Measurements from ENCODE around the gene PACS1. TPM values are rescaled to one million over a fixed set of nuclear protein-coding genes. Genes with fewer than 3 reads are reported as not detected.

Gene PACS1
- total RNA-seq, 6 experiments from 2014 or later = 5.8 to 23.7 (median 12.5) TPM

DNA sequence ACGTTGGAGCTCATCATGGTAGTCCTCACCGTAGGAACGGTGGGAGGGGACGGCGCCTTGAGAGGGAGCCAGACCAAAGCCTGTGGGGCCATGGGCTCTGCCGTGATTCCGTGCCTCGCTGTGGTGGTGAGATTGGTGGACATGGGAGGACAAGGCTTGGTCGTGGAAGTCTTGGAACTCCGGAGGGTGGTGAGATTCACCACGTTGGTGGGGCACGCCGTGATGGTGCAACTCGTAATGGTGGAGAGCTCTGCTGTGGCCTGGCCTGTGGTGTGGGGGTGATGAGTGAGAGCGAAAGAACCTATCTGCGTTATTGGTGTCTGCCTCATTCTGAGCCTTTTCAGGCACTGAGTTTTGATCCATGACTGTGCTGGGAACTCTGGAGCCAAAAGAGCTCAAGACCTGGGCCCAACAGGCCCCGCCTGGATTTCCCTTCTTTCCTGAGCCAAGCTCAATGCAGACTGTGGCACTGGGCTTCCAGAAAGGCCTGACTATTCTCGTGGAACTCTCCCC is 44.0 kb upstream of the PACS1 start, which contains the start of gene CATSPER1:
Gene CATSPER1 (minus strand): TSS at position 463 of the 513 bp plus-strand sequence. CDS start 100 bp downstream, at position 363.
- DNase-seq (no peak), ATAC-seq (no peak)
- no peak for TF ChIP-seq POLR2A (IDR thresholded peaks at IDR 0.05)
- TF ChIP-seq, protein P1, sequence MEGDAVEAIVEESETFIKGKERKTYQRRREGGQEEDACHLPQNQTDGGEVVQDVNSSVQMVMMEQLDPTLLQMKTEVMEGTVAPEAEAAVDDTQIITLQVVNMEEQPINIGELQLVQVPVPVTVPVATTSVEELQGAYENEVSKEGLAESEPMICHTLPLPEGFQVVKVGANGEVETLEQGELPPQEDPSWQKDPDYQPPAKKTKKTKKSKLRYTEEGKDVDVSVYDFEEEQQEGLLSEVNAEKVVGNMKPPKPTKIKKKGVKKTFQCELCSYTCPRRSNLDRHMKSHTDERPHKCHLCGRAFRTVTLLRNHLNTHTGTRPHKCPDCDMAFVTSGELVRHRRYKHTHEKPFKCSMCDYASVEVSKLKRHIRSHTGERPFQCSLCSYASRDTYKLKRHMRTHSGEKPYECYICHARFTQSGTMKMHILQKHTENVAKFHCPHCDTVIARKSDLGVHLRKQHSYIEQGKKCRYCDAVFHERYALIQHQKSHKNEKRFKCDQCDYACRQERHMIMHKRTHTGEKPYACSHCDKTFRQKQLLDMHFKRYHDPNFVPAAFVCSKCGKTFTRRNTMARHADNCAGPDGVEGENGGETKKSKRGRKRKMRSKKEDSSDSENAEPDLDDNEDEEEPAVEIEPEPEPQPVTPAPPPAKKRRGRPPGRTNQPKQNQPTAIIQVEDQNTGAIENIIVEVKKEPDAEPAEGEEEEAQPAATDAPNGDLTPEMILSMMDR (IDR thresholded peaks at IDR 0.05) = no peak
- no peaks in the 10 kb centered on the region for H3K4me1 ChIP-seq
- no peaks in the 10 kb centered on the region for H3K36me3 ChIP-seq
- H3K9me3 ChIP-seq = no peaks in the 10 kb centered on the region
- intact Hi-C loops (cut with DNase I) = no loop called here
- H3K27ac ChIP-seq = no peak within 1 kb of the TSS
- no peak within 1 kb of the TSS for H3K4me3 ChIP-seq
- H3K27me3 ChIP-seq = no peaks in the 10 kb centered on the region
- WGBS (ENCODE audit: insufficient coverage, low coverage, low lambda C conversion rate, missing lambda C conversion rate) = 82% methylated on average over 8 of the region's 18 CpGs

DNA sequence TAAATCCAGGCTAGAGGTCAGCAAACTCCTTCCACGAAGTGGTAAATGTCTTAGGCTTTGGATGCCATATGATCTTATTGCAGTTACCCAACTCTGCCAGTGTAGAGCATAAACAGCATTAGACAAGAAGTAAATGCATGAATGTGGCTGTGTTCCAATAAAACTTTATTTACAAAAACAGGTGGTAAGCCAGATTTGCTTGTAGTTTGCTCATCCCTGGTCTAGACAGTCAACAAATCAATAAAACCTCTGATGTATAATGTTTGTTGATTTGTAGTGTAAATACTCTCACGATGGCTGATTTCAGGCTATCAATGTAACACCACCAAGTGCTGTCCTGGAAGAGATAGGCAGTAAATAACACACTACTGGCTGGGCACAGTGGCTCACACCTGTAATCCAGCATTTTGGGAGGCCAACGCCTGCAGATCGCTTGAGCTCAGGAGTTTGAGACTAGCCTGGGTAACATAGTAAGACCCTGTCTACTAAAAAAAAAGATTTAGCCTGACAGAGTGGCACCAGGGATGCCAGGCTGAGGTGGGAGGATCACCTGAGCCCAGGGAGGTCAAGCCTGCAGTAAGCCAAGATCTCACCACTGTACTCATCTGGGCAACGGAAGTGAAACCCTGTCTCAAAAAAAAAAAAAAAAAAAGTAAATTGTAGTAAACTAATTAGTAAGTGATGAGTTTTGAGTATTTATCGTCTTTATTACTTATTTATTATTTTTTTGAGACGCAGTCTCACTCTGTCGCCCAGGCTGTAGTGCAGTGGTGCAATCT is 36.9 kb upstream of the PACS1 start:
- no peak overlapping the region for H3K27ac ChIP-seq
- DNase-seq (no peak), ATAC-seq (peak in 2 of 4 donors; percentile 62 to 63)
- TF ChIP-seq POLR2A (IDR thresholded peaks at IDR 0.05) = no peak
- TF ChIP-seq, protein P1 (IDR thresholded peaks at IDR 0.05) = no peak
- H3K36me3 ChIP-seq = no peaks in the 10 kb centered on the region
- 57% methylated on average over 8 of the region's 8 CpGs for WGBS (ENCODE audit: insufficient coverage, low coverage, low lambda C conversion rate, missing lambda C conversion rate)
- no peak overlapping the region for H3K4me3 ChIP-seq
- intact Hi-C loops (cut with DNase I) = no loop called here
- no peaks in the 10 kb centered on the region for H3K27me3 ChIP-seq
- no peaks in the 10 kb centered on the region for H3K4me1 ChIP-seq
- H3K9me3 ChIP-seq = no peaks in the 10 kb centered on the region

DNA sequence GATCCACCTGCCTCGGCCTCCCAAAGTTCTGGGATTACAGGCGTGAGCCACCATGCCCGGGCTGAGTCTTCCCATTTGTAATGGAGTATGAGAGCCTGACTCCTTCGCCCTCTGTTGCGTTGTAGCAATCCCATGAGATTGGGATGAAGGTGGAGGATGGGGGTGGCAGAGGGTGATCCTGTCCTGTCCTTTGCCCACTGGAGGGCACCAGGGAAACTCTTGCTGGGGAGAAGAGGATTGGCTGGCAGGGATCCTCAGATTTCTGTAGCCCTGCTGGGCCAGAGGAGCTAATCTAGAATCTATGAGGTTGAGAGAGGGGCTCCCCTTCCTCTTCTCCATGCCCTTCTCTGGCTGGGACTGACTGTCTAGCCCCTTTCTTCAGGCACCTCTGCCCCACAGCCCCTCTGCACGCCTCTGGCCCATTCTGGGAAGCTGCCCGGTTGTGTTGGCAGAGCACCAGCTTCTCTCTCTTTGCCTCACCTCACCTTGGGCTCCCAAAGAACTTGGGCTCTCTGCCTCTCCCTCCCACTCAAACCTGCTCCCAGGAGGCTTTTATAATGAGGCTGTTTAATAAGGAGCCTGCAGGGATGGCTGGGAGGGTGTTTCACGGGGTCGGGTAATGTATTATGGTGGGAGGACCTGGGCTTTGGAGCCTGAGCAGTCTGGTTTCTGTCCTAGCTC is 34.3 kb upstream of the PACS1 start:
- 40% methylated on average over 1 of the region's 9 CpGs for WGBS (ENCODE audit: insufficient coverage, low coverage, low lambda C conversion rate, missing lambda C conversion rate)
- H3K36me3 ChIP-seq = no peaks in the 10 kb centered on the region
- no peaks in the 10 kb centered on the region for H3K4me1 ChIP-seq
- no peak overlapping the region for H3K4me3 ChIP-seq
- no peak overlapping the region for H3K27ac ChIP-seq
- ATAC-seq (no peak), DNase-seq (no peak)
- H3K9me3 ChIP-seq = no peaks in the 10 kb centered on the region
- TF ChIP-seq, protein P1 (IDR thresholded peaks at IDR 0.05) = no peak
- no peak for TF ChIP-seq POLR2A (IDR thresholded peaks at IDR 0.05)
- H3K27me3 ChIP-seq = no peaks in the 10 kb centered on the region
- intact Hi-C loops (cut with DNase I) = no loop called here

DNA sequence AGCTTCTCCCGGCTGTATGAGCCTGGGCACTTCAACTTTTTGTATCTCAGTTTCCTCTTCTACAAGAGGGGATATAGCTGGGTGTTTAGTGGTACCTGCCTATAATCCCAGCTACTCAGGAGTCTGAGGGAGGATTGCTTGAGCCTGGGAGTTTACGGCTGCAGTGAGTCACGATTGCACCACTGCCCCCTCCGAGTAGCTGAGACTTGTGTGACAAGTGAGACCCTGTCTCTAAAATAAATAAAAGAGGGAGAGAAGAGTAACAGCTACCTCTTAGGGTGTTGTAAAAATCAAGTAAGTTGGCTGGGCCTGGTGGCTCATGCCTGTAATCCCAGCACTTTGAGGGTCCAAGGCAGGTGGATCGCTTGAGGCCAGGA is 33.8 kb upstream of the PACS1 start:
- DNase-seq (no peak), ATAC-seq (no peak)
- H3K9me3 ChIP-seq = no peaks in the 10 kb centered on the region
- no peak overlapping the region for H3K27ac ChIP-seq
- no peaks in the 10 kb centered on the region for H3K27me3 ChIP-seq
- 74% methylated on average over 5 of the region's 5 CpGs for WGBS (ENCODE audit: insufficient coverage, low coverage, low lambda C conversion rate, missing lambda C conversion rate)
- no peak overlapping the region for H3K4me3 ChIP-seq
- intact Hi-C loops (cut with DNase I) = no loop called here
- no peaks in the 10 kb centered on the region for H3K36me3 ChIP-seq
- H3K4me1 ChIP-seq = no peaks in the 10 kb centered on the region
- no peak for TF ChIP-seq POLR2A (IDR thresholded peaks at IDR 0.05)
- TF ChIP-seq, protein P1 (IDR thresholded peaks at IDR 0.05) = no peak

Measured in right lobe of liver (tissue), 6 donors.